Stimulated activated CD4-positive, alpha-beta T cell treated with anti-CD3 and anti-CD28 coated beads, Interleukin-15, amount 100 ng/mL, for 1 hour (primary cell): ENCODE data around the gene ZNF487.
"Not testable (repeated sequence)": the region's sequence is repeated elsewhere in the genome, so short reads cannot be mapped to it uniquely, and the experiment has no call there.

ENCODE experiments used
- DNase-seq, 2 donors: peaks; one replicate each; pipeline ENCODE4 v3.0.0-alpha.2; 2020; ENCODE audit warnings: low read depth in 1 of 2, low spot score in 1 of 2

ZNF487 gene

GRCh38 chr10:43430926-43431663 is 5.8 kb upstream of the ZNF487 start:
- no peak for DNase-seq

- DNase-seq: no peak
Observed at GRCh38 chr10:43437141-43437870, 395 bp downstream of the ZNF487 start.

- no peak for DNase-seq
Observed at GRCh38 chr10:43440463-43441134, 3.7 kb downstream of the ZNF487 start.

GRCh38 chr10:43444323-43444722 is 7.4 kb downstream of the ZNF487 start:
- DNase-seq: no peak

GRCh38 chr10:43444897-43445466 is 8.1 kb downstream of the ZNF487 start:
- no peak for DNase-seq

- DNase-seq: not testable (repeated sequence)
Observed at GRCh38 chr10:43446219-43447017, 9.5 kb downstream of the ZNF487 start.

- no peak for DNase-seq
Observed at GRCh38 chr10:43448742-43449141, 11.8 kb downstream of the ZNF487 start.

GRCh38 chr10:43452356-43452914 is 15.5 kb downstream of the ZNF487 start:
- DNase-seq: no peak

- DNase-seq: no peak
Observed at GRCh38 chr10:43453266-43453831, 16.4 kb downstream of the ZNF487 start.

- DNase-seq: not testable (repeated sequence)
Observed at GRCh38 chr10:43454025-43454424, 17.1 kb downstream of the ZNF487 start.

GRCh38 chr10:43456561-43456960 is 19.6 kb downstream of the ZNF487 start:
- not testable (repeated sequence) for DNase-seq

GRCh38 chr10:43458227-43458626 is 21.3 kb downstream of the ZNF487 start:
- no peak for DNase-seq

- DNase-seq: no peak
Observed at GRCh38 chr10:43461950-43462349, 25.0 kb downstream of the ZNF487 start.

- DNase-seq: not testable (repeated sequence)
Observed at GRCh38 chr10:43465086-43465735, 28.3 kb downstream of the ZNF487 start.

GRCh38 chr10:43465736-43466120 is 28.8 kb downstream of the ZNF487 start:
- not testable (repeated sequence) for DNase-seq

GRCh38 chr10:43471146-43471545 is 34.2 kb downstream of the ZNF487 start:
- no peak for DNase-seq

GRCh38 chr10:43471935-43472720 is 35.2 kb downstream of the ZNF487 start:
- no peak for DNase-seq

GRCh38 chr10:43479275-43479674 is 42.4 kb downstream of the ZNF487 start:
- DNase-seq: no peak
